Aorta (tissue), 5 donors: ENCODE measurements around the gene CFAP54. TPM values are rescaled to one million over a fixed set of nuclear protein-coding genes. Genes with fewer than 3 reads are reported as not detected.

Experiments
- ATAC-seq: fragments of 200-7000 bp; cut with Tn5 transposase; one replicate; pipeline ENCODE4 v1.9.1; 2022; ENCODE audit warnings: moderate library complexity; ENCODE audit not compliant: low FRiP score
- DNase-seq, 2 donors: peaks; one replicate each; pipeline ENCODE4 v3.0.0-alpha.2; 2020
- H3K27ac ChIP-seq, 2 donors: one replicate each; pipeline ENCODE4 v1.5.1; 2013; ENCODE audit warnings: low read length in 2 of 2, mild to moderate bottlenecking in 2 of 2, moderate library complexity in 2 of 2, control low read depth in 1 of 2, inconsistent platforms in 1 of 2, low read depth in 1 of 2
- H3K27me3 ChIP-seq, 2 donors: one replicate each; pipeline ENCODE4 v1.6.1; 2013; ENCODE audit warnings: control low read depth in 1 of 2, low read length in 1 of 2, mild to moderate bottlenecking in 1 of 2, moderate library complexity in 1 of 2; ENCODE audit not compliant: insufficient read depth in 2 of 2, control insufficient read depth in 1 of 2
- H3K36me3 ChIP-seq, 2 donors: one replicate each; pipeline ENCODE4 v1.6.1; 2013; ENCODE audit warnings: control low read depth in 1 of 2, low read length in 1 of 2, mild to moderate bottlenecking in 1 of 2; ENCODE audit not compliant: insufficient read depth in 2 of 2, control insufficient read depth in 1 of 2
- H3K4me1 ChIP-seq, 2 donors: one replicate each; pipeline ENCODE4 v1.6.1; 2013; ENCODE audit warnings: low read length in 2 of 2, control low read depth in 1 of 2, mild to moderate bottlenecking in 1 of 2, moderate library complexity in 1 of 2; ENCODE audit not compliant: insufficient read depth in 2 of 2, control insufficient read depth in 1 of 2
- H3K4me3 ChIP-seq, 2 donors: one replicate each; pipeline ENCODE4 v1.5.1; 2013; ENCODE audit warnings: low read length in 2 of 2, control low read depth in 1 of 2, mild to moderate bottlenecking in 1 of 2
- H3K9me3 ChIP-seq: one replicate; pipeline ENCODE4 v1.6.1; 2013; ENCODE audit warnings: mild to moderate bottlenecking, low read length; ENCODE audit not compliant: control insufficient read depth
- WGBS, 2 donors: extraction: QIAGEN DNeasy Blood & Tissue Kit; methylation state at CpG; one replicate each; pipeline ENCODE4 v1.1.7; 2013; 5-methylcytosine and 5-hydroxymethylcytosine counted together
- intact Hi-C, 2 donors: fragments of 100-400 bp; cut with DNase I; formaldehyde crosslinking; loops; one replicate each; pipeline versions ENCODE4 v1.14.2 to v1.15.0; 2022
- polyA plus RNA-seq, 2 donors: library from polyadenylated mRNA; stranded (reverse); fragments of 200-250 nt; gene quantifications; one replicate each; pipeline ENCODE4 v1.2.3, GENCODE V29; 2013
- total RNA-seq, 2 donors: library from RNA; stranded (reverse); fragmentation: NEBNext Ultra II Directional; extraction: Animal tissue kit (Norgen Biotek cat#: 25700); gene quantifications; one replicate each; pipeline ENCODE4 v1.2.1, GENCODE V29; 2021
- donor health status: healthy with polysubstance abuse.
- donor health status: Bipolar disorder and iron deficiency.
- donor health status: DM: no; HTN: no; CAD: no.
- donor health status: DM: no; HTN: no; CAD: no.
- donor health status: DM: yes; HTN: yes; CAD: no.

The CFAP54 gene
- total and polyA plus RNA-seq, 4 donors = 0.15 to 2.2 (median 0.91) TPM; not detected in 1

GRCh38 chr12:96780330-96780729 lies 291.0 kb downstream of the CFAP54 start:
- 69 to 71% methylated on average over 2 of the region's 2 CpGs for WGBS, 2 donors
- no peak for ATAC-seq
- no peaks in the 10 kb centered on the region for H3K36me3 ChIP-seq
- no peak overlapping the region for H3K4me3 ChIP-seq
- no peaks in the 10 kb centered on the region for H3K4me1 ChIP-seq
- no peak for DNase-seq
- no peaks in the 10 kb centered on the region for H3K9me3 ChIP-seq
- no peaks in the 10 kb centered on the region for H3K27me3 ChIP-seq
- intact Hi-C loops = no loop called here
- no peak overlapping the region for H3K27ac ChIP-seq

- H3K4me3 ChIP-seq = no peak overlapping the region
- intact Hi-C loops = no loop called here
- 41 to 44% methylated on average over 2 of the region's 2 CpGs for WGBS, 2 donors
- H3K27me3 ChIP-seq = peaks cover 0 to 2% of the 10 kb centered on the region in 2 donors
- H3K4me1 ChIP-seq = no peaks in the 10 kb centered on the region
- H3K9me3 ChIP-seq = peaks cover 2% of the 10 kb centered on the region
- no peak for DNase-seq
- no peak overlapping the region for H3K27ac ChIP-seq
- no peak for ATAC-seq
- H3K36me3 ChIP-seq = no peaks in the 10 kb centered on the region
Observed at GRCh38 chr12:96786791-96787190, 297.4 kb downstream of the CFAP54 start.

- intact Hi-C loops = no loop called here
- no peak overlapping the region for H3K27ac ChIP-seq
- DNase-seq (no peak), ATAC-seq (no peak)
- no peak overlapping the region for H3K4me3 ChIP-seq
- no peaks in the 10 kb centered on the region for H3K27me3 ChIP-seq
- no peaks in the 10 kb centered on the region for H3K36me3 ChIP-seq
- no peaks in the 10 kb centered on the region for H3K9me3 ChIP-seq
- no peaks in the 10 kb centered on the region for H3K4me1 ChIP-seq
Observed at GRCh38 chr12:96803969-96804368, 314.6 kb downstream of the CFAP54 start.

DNA sequence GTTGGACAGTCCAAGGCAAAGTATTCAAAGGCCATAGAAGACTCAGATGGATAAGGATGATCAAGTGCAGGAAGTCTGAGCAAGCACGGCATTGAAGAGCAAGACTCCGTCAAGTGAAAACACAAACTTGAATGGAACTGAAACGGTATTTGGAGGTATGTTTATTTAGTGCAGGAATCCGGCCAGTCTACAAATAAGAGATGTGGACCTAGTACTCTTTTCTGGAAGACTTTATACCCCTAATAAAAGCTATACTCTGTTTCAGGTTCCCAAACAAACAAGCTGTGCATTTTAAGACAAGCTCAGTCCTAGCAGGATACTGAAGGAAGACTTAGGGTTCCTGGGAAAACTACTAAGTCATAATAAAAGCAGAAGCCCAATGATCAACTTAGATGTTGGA lies 316.9 kb downstream of the CFAP54 start:
- H3K36me3 ChIP-seq = no peaks in the 10 kb centered on the region
- no peak for DNase-seq
- no peak overlapping the region for H3K4me3 ChIP-seq
- intact Hi-C loops = no loop called here
- H3K27me3 ChIP-seq = no peaks in the 10 kb centered on the region
- no peaks in the 10 kb centered on the region for H3K4me1 ChIP-seq
- no peaks in the 10 kb centered on the region for H3K9me3 ChIP-seq
- ATAC-seq = no peak
- WGBS, 2 donors = 66% methylated on average over 4 of the region's 4 CpGs
- H3K27ac ChIP-seq = no peak overlapping the region

GRCh38 chr12:96807741-96808140 lies 318.4 kb downstream of the CFAP54 start:
- Histone ChIP-seq H3K27me3 (no peaks in the 10 kb centered on the region), H3K4me1 (no peaks in the 10 kb centered on the region), H3K4me3 (no peak overlapping the region), H3K36me3 (no peaks in the 10 kb centered on the region), H3K27ac (no peak overlapping the region), H3K9me3 (no peaks in the 10 kb centered on the region)
- intact Hi-C loops = no loop called here
- WGBS, 2 donors = 68 to 85% methylated on average over 1 of the region's 1 CpG
- ATAC-seq (no peak), DNase-seq (no peak)

GRCh38 chr12:96808587-96808986 lies 319.2 kb downstream of the CFAP54 start:
- ATAC-seq (no peak), DNase-seq (no peak)
- WGBS, 2 donors = 54% methylated on average over 3 of the region's 3 CpGs
- Histone ChIP-seq H3K27ac (no peak overlapping the region), H3K4me3 (no peak overlapping the region), H3K27me3 (no peaks in the 10 kb centered on the region), H3K36me3 (no peaks in the 10 kb centered on the region), H3K9me3 (no peaks in the 10 kb centered on the region), H3K4me1 (no peaks in the 10 kb centered on the region)
- intact Hi-C loops = no loop called here

- DNase-seq (no peak), ATAC-seq (no peak)
- Histone ChIP-seq H3K4me1 (no peaks in the 10 kb centered on the region), H3K9me3 (no peaks in the 10 kb centered on the region), H3K27me3 (no peaks in the 10 kb centered on the region), H3K4me3 (no peak overlapping the region), H3K27ac (no peak overlapping the region), H3K36me3 (no peaks in the 10 kb centered on the region)
- intact Hi-C loops = no loop called here
Observed at GRCh38 chr12:96809522-96809921, 320.1 kb downstream of the CFAP54 start.

- H3K27me3 ChIP-seq = no peaks in the 10 kb centered on the region
- H3K4me3 ChIP-seq = no peak overlapping the region
- DNase-seq (no peak), ATAC-seq (no peak)
- 70 to 79% methylated on average over 2 of the region's 2 CpGs for WGBS, 2 donors
- H3K27ac ChIP-seq = no peak overlapping the region
- no peaks in the 10 kb centered on the region for H3K36me3 ChIP-seq
- H3K4me1 ChIP-seq = no peaks in the 10 kb centered on the region
- no peaks in the 10 kb centered on the region for H3K9me3 ChIP-seq
- intact Hi-C loops = no loop called here
Observed at GRCh38 chr12:96810057-96810456, 320.7 kb downstream of the CFAP54 start.

DNA sequence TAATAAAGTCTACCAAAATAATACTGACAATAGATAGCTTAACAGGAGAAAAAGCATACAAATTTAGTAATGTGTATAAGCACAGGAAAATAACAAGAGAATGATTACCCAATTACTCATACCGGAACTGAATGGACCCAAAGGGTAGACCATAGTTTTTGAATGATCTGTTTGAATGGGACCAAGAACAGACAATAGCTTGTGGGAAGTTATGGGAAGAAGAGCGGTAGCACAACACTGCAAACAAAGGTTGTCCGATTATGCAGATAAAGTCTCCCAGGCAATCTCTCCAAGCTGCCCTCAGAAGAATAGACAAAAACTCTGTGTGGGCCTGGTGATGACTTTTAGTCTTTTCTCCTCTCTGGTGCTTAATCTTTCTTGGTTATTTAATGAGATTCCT lies 321.1 kb downstream of the CFAP54 start:
- Histone ChIP-seq H3K36me3 (no peaks in the 10 kb centered on the region), H3K9me3 (no peaks in the 10 kb centered on the region), H3K4me1 (no peaks in the 10 kb centered on the region), H3K27me3 (no peaks in the 10 kb centered on the region), H3K4me3 (no peak overlapping the region), H3K27ac (no peak overlapping the region)
- intact Hi-C loops = no loop called here
- WGBS, 2 donors = 90 to 94% methylated on average over 3 of the region's 3 CpGs
- no peak for DNase-seq
- ATAC-seq = no peak
